Adrenal gland (tissue), 5 donors: ENCODE measurements around the gene DNMBP.

ENCODE experiments used
- CTCF ChIP-seq, 6 experiments: fragments of 450-650 bp in 4 of 6; fragments of 200-600 bp in 2 of 6; sonication (generic) in 1 of 6; IDR thresholded peaks; 1 replicate in 5 of 6; 2 replicates in 1 of 6; pipeline versions ENCODE4 v1.5.1 to v1.8.0; 2016 to 2021; ENCODE audit warnings: antibody characterized with exemption in 6 of 6, mild to moderate bottlenecking in 2 of 6, moderate library complexity in 1 of 6
- POLR2A ChIP-seq, 2 donors: fragments of 450-650 bp; IDR thresholded peaks; one replicate each; pipeline ENCODE4 v1.6.1; 2017; ENCODE audit warnings: antibody characterized with exemption in 2 of 2, mild to moderate bottlenecking in 2 of 2, moderate library complexity in 1 of 2
- donor health status: DM: no; HTN: no; CAD: no.

GRCh38 chr10:99836711-99837110 is 173.0 kb downstream of the DNMBP start:
- TF ChIP-seq CTCF (IDR thresholded peaks at IDR 0.05) (no peak), POLR2A (IDR thresholded peaks at IDR 0.05) (no peak)
